HepG2 (cell line): Measurements from ENCODE around the gene CLIC3. TPM values are rescaled to one million over a fixed set of nuclear protein-coding genes. Genes with fewer than 3 reads are reported as not detected.

Experiments used
- ATAC-seq: fragments of 200-7000 bp; cut with Tn5 transposase; 3 replicates; pipeline ENCODE4 v1.9.1; 2020; ENCODE audit warnings: mild to moderate bottlenecking, moderate library complexity
- BruUV-seq: library from RNA; stranded (reverse); fragments of 400-500 nt; replicated peaks from 2 replicates; lab custom pipeline; 2021; lab: Mats Ljungman, UMichigan
- CTCF ChIA-PET: fragments of 300-600 bp; formaldehyde crosslinking; extraction: SDS; loops from one replicate; lab custom pipeline; 2021; ENCODE audit warnings: low total read pairs, inconsistent platforms, low intra/inter-chr PET ratio; lab: Yijun Ruan, JAX
- POLR2A ChIA-PET: fragments of 350-600 bp; sonication (Branson Sonifier 250); formaldehyde crosslinking; loops from one replicate; lab custom pipeline; 2020; ENCODE audit warnings: antibody characterized with exemption, inconsistent platforms; lab: Yijun Ruan, JAX
- DNase-seq: peaks from one replicate; pipeline ENCODE4 v3.0.0-alpha.2; 2015; ENCODE audit warnings: low spot score
- FAIRE-seq: peaks from 3 replicates; lab custom pipeline; 2011; peaks lifted over from hg19 to GRCh38; lab: Jason Lieb, UNC
- H2AFZ ChIP-seq: one replicate; pipeline ENCODE4 v1.6.1; 2011; ENCODE audit warnings: low read length, inconsistent platforms
- H3K27ac ChIP-seq: fragments of 300-600 bp; 3 replicates; pipeline ENCODE4 v1.8.0; 2011; ENCODE audit warnings: mixed run types, mild to moderate bottlenecking, mixed read lengths, low read length, inconsistent platforms; ENCODE audit not compliant: insufficient read depth; ENCODE audit errors: extremely low read length
- H3K27me3 ChIP-seq, 2 experiments: fragments of 200-600 bp in 1 of 2; 2 replicates in 1 of 2; 3 replicates in 1 of 2; pipeline versions ENCODE4 v1.6.0 to v1.8.0; 2011; ENCODE audit warnings: low read length in 2 of 2, mild to moderate bottlenecking in 2 of 2, moderate library complexity in 2 of 2, inconsistent platforms in 1 of 2; ENCODE audit not compliant: insufficient read depth in 2 of 2, control insufficient read depth in 1 of 2
- H3K36me3 ChIP-seq, 2 experiments: fragments of 200-600 bp in 1 of 2; replicated peaks in 1 of 2; 2 replicates in 1 of 2; 3 replicates in 1 of 2; pipeline versions ENCODE4 v1.5.1 to v1.8.0; 2011; ENCODE audit warnings: low read length in 2 of 2, inconsistent platforms in 1 of 2; ENCODE audit not compliant: insufficient read depth in 2 of 2, control insufficient read depth in 1 of 2
- H3K4me1 ChIP-seq: 2 replicates; pipeline ENCODE4 v1.5.1; 2012; ENCODE audit warnings: low read length, inconsistent platforms; ENCODE audit not compliant: insufficient read depth
- H3K4me2 ChIP-seq: 2 replicates; pipeline ENCODE4 v1.6.0; 2011; ENCODE audit warnings: low read depth, low read length, inconsistent platforms
- H3K4me3 ChIP-seq, 3 experiments: fragments of 200-600 bp in 1 of 3; sonication (generic), shearing (Covaris generic) in 1 of 3; replicated peaks in 1 of 3; 2 replicates each; pipeline ENCODE4 v1.5.1; 2011 to 2016; ENCODE audit warnings: low read length in 3 of 3, inconsistent platforms in 2 of 3, low read depth in 2 of 3, mild to moderate bottlenecking in 2 of 3, control low read depth in 1 of 3, mixed read lengths in 1 of 3; ENCODE audit not compliant: insufficient read depth in 1 of 3
- H3K79me2 ChIP-seq: one replicate; pipeline ENCODE4 v1.6.1; 2011; ENCODE audit warnings: low read length, inconsistent platforms; ENCODE audit not compliant: insufficient read depth
- H3K9ac ChIP-seq: 2 replicates; pipeline ENCODE4 v1.6.0; 2011; ENCODE audit warnings: mild to moderate bottlenecking, low read depth, low read length, inconsistent platforms; ENCODE audit not compliant: insufficient read depth
- H3K9me3 ChIP-seq: 2 replicates; pipeline ENCODE4 v1.5.1; 2012; ENCODE audit warnings: mild to moderate bottlenecking, low read length
- H4K20me1 ChIP-seq: 2 replicates; pipeline ENCODE4 v1.6.0; 2011; ENCODE audit warnings: inconsistent platforms, mild to moderate bottlenecking, low read length, moderate library complexity; ENCODE audit not compliant: insufficient read depth
- DMAP1 ChIP-seq: IDR thresholded peaks from 2 replicates; pipeline ENCODE4 v1.6.1; 2016
- GLI4 ChIP-seq: sonication (generic); formaldehyde crosslinking; IDR thresholded peaks from 2 replicates; pipeline ENCODE4 v1.5.1; 2020; ENCODE audit warnings: missing genetic modification reagents, mild to moderate bottlenecking, moderate library complexity, borderline replicate concordance
- MXD4 ChIP-seq: IDR thresholded peaks from 2 replicates; pipeline ENCODE4 v1.6.1; 2016; ENCODE audit warnings: mild to moderate bottlenecking, missing biosample characterization, missing genetic modification reagents
- STAT5B ChIP-seq: sonication (generic); formaldehyde crosslinking; IDR thresholded peaks from 2 replicates; pipeline ENCODE4 v1.4.0; 2020; ENCODE audit warnings: missing genetic modification reagents
- UBTF ChIP-seq: sonication (generic); formaldehyde crosslinking; IDR thresholded peaks from 2 replicates; pipeline ENCODE4 v1.4.0; 2020; ENCODE audit warnings: mild to moderate bottlenecking, missing genetic modification reagents
- ZFP36 ChIP-seq: fragments of 150-350 bp; IDR thresholded peaks from 2 replicates; pipeline ENCODE4 v1.6.1; 2018; ENCODE audit warnings: borderline replicate concordance, low read length, low read depth; ENCODE audit not compliant: partially characterized antibody
- WGBS: methylation state at CpG from one replicate; pipeline ENCODE4 v1.1.6; 2017; ENCODE audit warnings: low lambda C conversion rate; 5-methylcytosine and 5-hydroxymethylcytosine counted together
- in situ Hi-C: cut with HindIII; loops from 2 replicates; pipeline ENCODE4 v1.10.0; 2017; ENCODE audit warnings: low pct_unique_long_range_greater_than_20kb; ENCODE audit not compliant: extremely low pct_ligation_motif_present
- intact Hi-C: fragments of 100-400 bp; cut with micrococcal nuclease; formaldehyde crosslinking; loops from one replicate; pipeline ENCODE4 v1.10.0; 2022; ENCODE audit not compliant: unreplicated experiment
- polyA plus RNA-seq, 8 experiments: library from polyadenylated mRNA; depleted of rRNA in 3 of 8; stranded (reverse) in 7 of 8; unstranded in 1 of 8; fragments of >200 nt; fragmentation: Illumina TruSeq in 4 of 8; extraction: Trizol in 4 of 8; gene quantifications; 2 replicates each; pipeline versions ENCODE4 v1.2.1 to v1.2.3, GENCODE V29; 2011 to 2016; ENCODE audit warnings: low read depth in 4 of 8, missing spikeins in 1 of 8, mixed read lengths in 1 of 8; ENCODE audit not compliant: insufficient read depth in 1 of 8
- total RNA-seq, 5 experiments: library from RNA; depleted of rRNA; stranded (reverse); fragments of >200 nt; fragmentation: Illumina TruSeq; extraction: Trizol; gene quantifications; 2 replicates each; pipeline ENCODE4 v1.2.3, GENCODE V29; 2016; ENCODE audit warnings: low read depth in 1 of 5

CLIC3 gene
- total and polyA plus RNA-seq, 2 of the 13 experiments (the other 11 are each of a cell fraction or from before 2014, with no cell fraction given) = 0.51 to 1.5 TPM

GRCh38 chr9:137020771-137021567, 24.6 kb upstream of the CLIC3 start:
- no peak for ATAC-seq
- ChIA-PET POLR2A (interaction anchor here (0.6 to 1.7 kb wide), 4 partner anchors 20 to 221 kb away, joined by 3 to 6 read pairs (median 4); partner anchors contain the start of gene PAXX), CTCF (no interaction called here)
- no peaks in the 10 kb centered on the region for H3K9me3 ChIP-seq
- H3K4me1 ChIP-seq = peaks cover 44% of the 10 kb centered on the region
- H2AFZ ChIP-seq = no peak overlapping the region
- H4K20me1 ChIP-seq = no peaks in the 10 kb centered on the region
- BruUV-seq = no TSS peak
- no peak for FAIRE-seq
- in situ Hi-C loops = no loop called here
- no peak overlapping the region for H3K9ac ChIP-seq
- no peaks in the 10 kb centered on the region for H3K79me2 ChIP-seq
- WGBS = 99% methylated on average over 12 of the region's 32 CpGs
- no peaks in the 10 kb centered on the region for H3K27me3 ChIP-seq
- H3K36me3 ChIP-seq = 0 out of 5 replicates have a peak, but pooled peaks cover 0 to 2% of the 10 kb centered on the region in 2 experiments
- no peak for DNase-seq
- no peak overlapping the region for H3K4me3 ChIP-seq
- intact Hi-C loops = no loop called here
- peak overlapping the region; percentile 33 for H3K27ac ChIP-seq
- 0 out of 2 replicates have a peak, but pooled peaks have one; percentile 13 for TF ChIP-seq UBTF (CRISPR knock-in tag)
- no peak for TF ChIP-seq STAT5B (CRISPR knock-in tag)
- no peak for TF ChIP-seq MXD4 (CRISPR knock-in tag)
- no peak for TF ChIP-seq ZFP36
- no peak for TF ChIP-seq GLI4
- no peak for TF ChIP-seq DMAP1 (CRISPR knock-in tag)
- no peak overlapping the region for H3K4me2 ChIP-seq
